H9 (cell line): Measurements from ENCODE around the gene FRAT1. TPM values are rescaled to one million over a fixed set of nuclear protein-coding genes. Genes with fewer than 3 reads are reported as not detected.

Experiments used
- DNase-seq: peaks from one replicate; pipeline ENCODE4 v3.0.0-alpha.2; 2017
- H2AFZ ChIP-seq: one replicate; pipeline ENCODE4 v1.6.1; 2013; ENCODE audit warnings: mild to moderate bottlenecking, low read length, control low read depth, moderate library complexity
- H2AK5ac ChIP-seq: 2 replicates; pipeline ENCODE4 v1.6.1; 2013; ENCODE audit warnings: low read length, control low read depth, mixed read lengths; ENCODE audit not compliant: insufficient read length
- H2BK120ac ChIP-seq: one replicate; pipeline ENCODE4 v1.6.1; 2013; ENCODE audit warnings: low read depth, mild to moderate bottlenecking, low read length, control low read depth, inconsistent platforms; ENCODE audit not compliant: poor library complexity, severe bottlenecking
- H2BK12ac ChIP-seq: 2 replicates; pipeline ENCODE4 v1.6.1; 2013; ENCODE audit warnings: low read length, control low read depth, mixed read lengths, low read depth; ENCODE audit not compliant: insufficient read length
- H2BK15ac ChIP-seq: 2 replicates; pipeline ENCODE4 v1.6.1; 2013; ENCODE audit warnings: low read depth, low read length, control low read depth
- H2BK20ac ChIP-seq: one replicate; pipeline ENCODE4 v1.6.1; 2013; ENCODE audit warnings: low read depth, mild to moderate bottlenecking, low read length, control low read depth, inconsistent platforms; ENCODE audit not compliant: poor library complexity, severe bottlenecking
- H2BK5ac ChIP-seq: 2 replicates; pipeline ENCODE4 v1.6.1; 2013; ENCODE audit warnings: low read length, control low read depth, mixed read lengths; ENCODE audit not compliant: insufficient read length
- H3K14ac ChIP-seq: 2 replicates; pipeline ENCODE4 v1.6.1; 2013; ENCODE audit warnings: low read length, control low read depth; ENCODE audit not compliant: insufficient read depth
- H3K18ac ChIP-seq: 2 replicates; pipeline ENCODE4 v1.6.1; 2013; ENCODE audit warnings: low read depth, mild to moderate bottlenecking, mixed read lengths, low read length, control low read depth; ENCODE audit not compliant: insufficient read length
- H3K23ac ChIP-seq: 2 replicates; pipeline ENCODE4 v1.6.1; 2013; ENCODE audit warnings: low read length, control low read depth, mixed read lengths, low read depth; ENCODE audit not compliant: insufficient read length
- H3K23me2 ChIP-seq: 2 replicates; pipeline ENCODE4 v1.6.1; 2013; ENCODE audit warnings: low read depth, mild to moderate bottlenecking, mixed read lengths, low read length, control low read depth; ENCODE audit not compliant: insufficient read length, poor library complexity, severe bottlenecking
- H3K27ac ChIP-seq: 2 replicates; pipeline ENCODE4 v1.5.1; 2013; ENCODE audit warnings: low read length, control low read depth, mixed read lengths, low read depth; ENCODE audit not compliant: insufficient read length
- H3K27me3 ChIP-seq: 2 replicates; pipeline ENCODE4 v1.6.1; 2013; ENCODE audit warnings: low read length, control low read depth, inconsistent platforms; ENCODE audit not compliant: insufficient read depth
- H3K4ac ChIP-seq: 2 replicates; pipeline ENCODE4 v1.6.1; 2013; ENCODE audit warnings: low read depth, mild to moderate bottlenecking, control low read depth, inconsistent platforms, low read length, moderate library complexity
- H3K4me1 ChIP-seq: 2 replicates; pipeline ENCODE4 v1.6.1; 2013; ENCODE audit warnings: low read length, control low read depth, inconsistent platforms; ENCODE audit not compliant: insufficient read depth
- H3K4me2 ChIP-seq: 2 replicates; pipeline ENCODE4 v1.6.1; 2013; ENCODE audit warnings: low read length, control low read depth, mixed read lengths; ENCODE audit not compliant: insufficient read length, insufficient read depth
- H3K56ac ChIP-seq: 2 replicates; pipeline ENCODE4 v1.6.1; 2013; ENCODE audit warnings: low read depth, mild to moderate bottlenecking, mixed read lengths, low read length, control low read depth; ENCODE audit not compliant: insufficient read length
- H3K79me1 ChIP-seq: 2 replicates; pipeline ENCODE4 v1.6.1; 2013; ENCODE audit warnings: low read depth, mild to moderate bottlenecking, moderate library complexity, low read length, control low read depth, inconsistent platforms; ENCODE audit not compliant: insufficient read depth, poor library complexity, severe bottlenecking
- H3K79me2 ChIP-seq: 2 replicates; pipeline ENCODE4 v1.6.1; 2013; ENCODE audit warnings: low read length, control low read depth, inconsistent platforms; ENCODE audit not compliant: insufficient read depth
- H3K9ac ChIP-seq: 2 replicates; pipeline ENCODE4 v1.6.1; 2013; ENCODE audit warnings: low read length, control low read depth, mixed read lengths; ENCODE audit not compliant: insufficient read length; ENCODE audit errors: extremely low read depth
- H3K9me3 ChIP-seq: one replicate; pipeline ENCODE4 v1.6.1; 2013; ENCODE audit warnings: low read depth, low read length, inconsistent platforms; ENCODE audit not compliant: control insufficient read depth
- H3T11ph ChIP-seq: one replicate; pipeline ENCODE4 v1.6.1; 2013; ENCODE audit warnings: mild to moderate bottlenecking, low read length, control low read depth, inconsistent platforms
- H4K20me1 ChIP-seq: one replicate; pipeline ENCODE4 v1.6.1; 2013; ENCODE audit not compliant: control insufficient read depth, insufficient read length, insufficient read depth
- H4K5ac ChIP-seq: 2 replicates; pipeline ENCODE4 v1.6.1; 2013; ENCODE audit warnings: low read depth, mild to moderate bottlenecking, mixed read lengths, low read length, control low read depth; ENCODE audit not compliant: insufficient read length
- H4K8ac ChIP-seq: replicated peaks from 2 replicates; pipeline ENCODE4 v1.6.1; 2013; ENCODE audit warnings: low read length, control low read depth, mixed read lengths, low read depth; ENCODE audit not compliant: insufficient read length
- H4K91ac ChIP-seq: 2 replicates; pipeline ENCODE4 v1.6.1; 2013; ENCODE audit warnings: low read depth, mild to moderate bottlenecking, moderate library complexity, mixed read lengths, low read length, control low read depth; ENCODE audit not compliant: insufficient read length
- H3K27ac Mint-ChIP-seq, 3 experiments: 2 replicates in 2 of 3; 3 replicates in 1 of 3; pipeline ENCODE4 v1.8.0; 2020 to 2021; ENCODE audit warnings: mixed read lengths in 3 of 3, mild to moderate bottlenecking in 1 of 3, moderate library complexity in 1 of 3
- H3K27me3 Mint-ChIP-seq: 2 replicates; pipeline ENCODE4 v1.8.0; 2021; ENCODE audit warnings: low read depth, mild to moderate bottlenecking, moderate library complexity, mixed read lengths
- H3K36me3 Mint-ChIP-seq, 3 experiments: 2 replicates in 2 of 3; 3 replicates in 1 of 3; pipeline ENCODE4 v1.8.0; 2020 to 2021; ENCODE audit warnings: low read depth in 3 of 3, mixed read lengths in 3 of 3; ENCODE audit not compliant: insufficient read depth in 1 of 3
- H3K4me1 Mint-ChIP-seq, 2 experiments: 2 replicates each; pipeline ENCODE4 v1.8.0; 2020; ENCODE audit warnings: mixed read lengths in 2 of 2
- H3K4me3 Mint-ChIP-seq, 2 experiments: 2 replicates in 1 of 2; 3 replicates in 1 of 2; pipeline ENCODE4 v1.8.0; 2020 to 2021; ENCODE audit warnings: mild to moderate bottlenecking in 2 of 2, mixed read lengths in 2 of 2, moderate library complexity in 1 of 2
- H3K9me3 Mint-ChIP-seq, 2 experiments: 2 replicates in 1 of 2; 3 replicates in 1 of 2; pipeline ENCODE4 v1.8.0; 2020; ENCODE audit warnings: mild to moderate bottlenecking in 2 of 2, mixed read lengths in 2 of 2, moderate library complexity in 1 of 2
- WGBS: extraction: QIAGEN DNeasy Blood & Tissue Kit; methylation state at CpG from one replicate; pipeline ENCODE4 v1.1.7; 2013; ENCODE audit warnings: missing lambda C conversion rate, low lambda C conversion rate, mixed read lengths; ENCODE audit not compliant: insufficient read length; ENCODE audit errors: extremely low coverage; 5-methylcytosine and 5-hydroxymethylcytosine counted together
- total RNA-seq: library from RNA; stranded (reverse); gene quantifications from 2 replicates; pipeline ENCODE4 v1.2.1, GENCODE V29; 2021
- TF ChIP-seq, protein P1 (sequence below): fragments of 200-600 bp; sonication (generic); conservative IDR thresholded peaks from 3 replicates; pipeline ENCODE4 v1.8.0; 2021; ENCODE audit warnings: antibody characterized with exemption, mild to moderate bottlenecking

Gene FRAT1
- total RNA-seq, 1 experiment from 2014 or later, result 7.3 TPM

DNA sequence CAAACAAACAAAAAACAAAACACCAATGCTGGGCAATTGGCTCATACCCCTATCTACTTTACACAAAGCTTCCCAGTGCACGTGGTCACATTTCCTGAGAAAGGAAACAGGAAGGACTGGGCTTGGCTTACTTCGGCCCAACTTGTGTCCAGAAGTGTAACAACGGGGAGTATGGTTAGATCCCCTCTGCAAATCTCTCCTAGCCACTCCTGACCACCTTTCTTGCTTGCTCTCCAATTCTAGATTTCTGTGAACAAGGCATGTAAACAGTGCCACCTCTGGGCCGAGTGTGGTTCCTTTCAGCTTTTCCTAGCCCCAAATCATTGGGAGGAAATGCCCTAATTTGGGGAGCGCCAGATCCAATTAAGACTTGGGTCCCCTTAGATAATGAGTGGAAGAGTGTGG is 36.5 kb downstream of the FRAT1 start:
- TF ChIP-seq, protein P1, sequence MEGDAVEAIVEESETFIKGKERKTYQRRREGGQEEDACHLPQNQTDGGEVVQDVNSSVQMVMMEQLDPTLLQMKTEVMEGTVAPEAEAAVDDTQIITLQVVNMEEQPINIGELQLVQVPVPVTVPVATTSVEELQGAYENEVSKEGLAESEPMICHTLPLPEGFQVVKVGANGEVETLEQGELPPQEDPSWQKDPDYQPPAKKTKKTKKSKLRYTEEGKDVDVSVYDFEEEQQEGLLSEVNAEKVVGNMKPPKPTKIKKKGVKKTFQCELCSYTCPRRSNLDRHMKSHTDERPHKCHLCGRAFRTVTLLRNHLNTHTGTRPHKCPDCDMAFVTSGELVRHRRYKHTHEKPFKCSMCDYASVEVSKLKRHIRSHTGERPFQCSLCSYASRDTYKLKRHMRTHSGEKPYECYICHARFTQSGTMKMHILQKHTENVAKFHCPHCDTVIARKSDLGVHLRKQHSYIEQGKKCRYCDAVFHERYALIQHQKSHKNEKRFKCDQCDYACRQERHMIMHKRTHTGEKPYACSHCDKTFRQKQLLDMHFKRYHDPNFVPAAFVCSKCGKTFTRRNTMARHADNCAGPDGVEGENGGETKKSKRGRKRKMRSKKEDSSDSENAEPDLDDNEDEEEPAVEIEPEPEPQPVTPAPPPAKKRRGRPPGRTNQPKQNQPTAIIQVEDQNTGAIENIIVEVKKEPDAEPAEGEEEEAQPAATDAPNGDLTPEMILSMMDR, result peak; percentile 72
- Histone ChIP-seq H3K79me1 (no peaks in the 10 kb centered on the region), H3K18ac (no peak overlapping the region), H4K5ac (no peak overlapping the region), H3K4me1 (no peaks in the 10 kb centered on the region), H2AFZ (no peak overlapping the region), H3K79me2 (no peaks in the 10 kb centered on the region), H3K56ac (no peak overlapping the region), H3K9me3 (no peaks in the 10 kb centered on the region), H2BK15ac (no peak overlapping the region), H2BK12ac (no peak overlapping the region), H3K4ac (no peak overlapping the region), H3K4me2 (no peak overlapping the region), H3K23me2 (no peaks in the 10 kb centered on the region), H4K8ac (no peak overlapping the region), H3K23ac (no peak overlapping the region), H2BK20ac (no peak overlapping the region), H4K20me1 (no peaks in the 10 kb centered on the region), H2BK120ac (no peak overlapping the region), H3K27ac (no peak overlapping the region), H3K27me3 (no peaks in the 10 kb centered on the region; the same call in 1 of the 2 replicates), H3K14ac (no peak overlapping the region), H2AK5ac (no peak overlapping the region), H2BK5ac (no peak overlapping the region), H3K9ac (no peak overlapping the region), H3T11ph (no peak overlapping the region), H4K91ac (no peak overlapping the region)
- Mint-ChIP-seq H3K4me3 (no peak overlapping the region), H3K9me3 (no peaks in the 10 kb centered on the region), H3K4me1 (peaks cover 5 to 7% of the 10 kb centered on the region in 2 experiments), H3K27me3 (no peaks in the 10 kb centered on the region; the same call in 1 of the 2 replicates), H3K36me3 (peaks cover 15 to 76% (median 37%) of the 10 kb centered on the region in 3 experiments; a peak in 6 of 7 replicates), H3K27ac (peak overlapping the region; percentile 70 to 94 (median 87); a peak in 4 of 7 replicates)
- no peak for DNase-seq
- WGBS, result no CpG with 5 or more reads among the region's 5 CpGs
